Calu3 (cell line): Measurements from ENCODE around the gene TMEM132D. TPM values are rescaled to one million over a fixed set of nuclear protein-coding genes. Genes with fewer than 3 reads are reported as not detected.

Experiments
- BruUV-seq: library from RNA; stranded (reverse); fragments of 400-500 nt; replicated peaks from 2 replicates; lab custom pipeline; 2021; lab: Mats Ljungman, UMichigan
- CTCF ChIA-PET: fragments of 300-600 bp; sonication (Branson Sonifier 250); formaldehyde crosslinking; loops from one replicate; lab custom pipeline; 2022; ENCODE audit warnings: antibody characterized with exemption; lab: Charles Lee
- DNase-seq: peaks from one replicate; pipeline ENCODE4 v3.0.0; 2022
- H3K27ac Mint-ChIP-seq: one replicate; pipeline ENCODE4 v1.8.0; 2022; ENCODE audit warnings: mixed read lengths; ENCODE audit not compliant: unreplicated experiment
- H3K27me3 Mint-ChIP-seq: one replicate; pipeline ENCODE4 v1.8.0; 2022; ENCODE audit warnings: mixed read lengths; ENCODE audit not compliant: unreplicated experiment
- H3K36me3 Mint-ChIP-seq: one replicate; pipeline ENCODE4 v1.8.0; 2022; ENCODE audit warnings: mild to moderate bottlenecking, moderate library complexity, mixed read lengths; ENCODE audit not compliant: insufficient read depth, unreplicated experiment
- H3K4me1 Mint-ChIP-seq: one replicate; pipeline ENCODE4 v1.8.0; 2022; ENCODE audit warnings: mild to moderate bottlenecking, low read depth, mixed read lengths; ENCODE audit not compliant: unreplicated experiment
- H3K4me3 Mint-ChIP-seq: one replicate; pipeline ENCODE4 v1.8.0; 2022; ENCODE audit warnings: mild to moderate bottlenecking, low read depth, moderate library complexity, mixed read lengths; ENCODE audit not compliant: unreplicated experiment
- H3K9me3 Mint-ChIP-seq: one replicate; pipeline ENCODE4 v1.8.0; 2022; ENCODE audit warnings: low read depth, mixed read lengths; ENCODE audit not compliant: unreplicated experiment
- CTCF ChIP-seq: fragments of 200-600 bp; IDR thresholded peaks from one replicate; pipeline ENCODE4 v1.8.0; 2022; ENCODE audit warnings: antibody characterized with exemption; ENCODE audit not compliant: unreplicated experiment
- intact Hi-C: fragments of 100-400 bp; cut with micrococcal nuclease; formaldehyde crosslinking; loops from one replicate; pipeline ENCODE4 v1.10.0; 2022; ENCODE audit not compliant: unreplicated experiment
- total RNA-seq: library from RNA; stranded (reverse); gene quantifications from 2 replicates; pipeline ENCODE4 v1.2.3, GENCODE V29; 2022

Gene TMEM132D
- total RNA-seq, 1 experiment from 2014 or later = not detected

- Mint-ChIP-seq H3K27ac (no peak overlapping the region), H3K9me3 (peaks cover 17% of the 10 kb centered on the region), H3K36me3 (no peaks in the 10 kb centered on the region), H3K27me3 (no peaks in the 10 kb centered on the region), H3K4me3 (no peak overlapping the region), H3K4me1 (no peaks in the 10 kb centered on the region)
- no peak for DNase-seq
- CTCF ChIA-PET = no interaction called here
- intact Hi-C loops = no loop called here
- no TSS peak for BruUV-seq
- TF ChIP-seq CTCF = no peak
Observed at GRCh38 chr12:129871991-129872972, 31.5 kb downstream of the TMEM132D start.

- BruUV-seq = no TSS peak
- no peaks in the 10 kb centered on the region for H3K27me3 Mint-ChIP-seq
- no peak overlapping the region for H3K27ac Mint-ChIP-seq
Observed at GRCh38 chr12:129870796-129871195, 33.0 kb downstream of the TMEM132D start.

GRCh38 chr12:129870136-129870535 is 33.7 kb downstream of the TMEM132D start:
- no peak overlapping the region for H3K4me3 Mint-ChIP-seq
- H3K9me3 Mint-ChIP-seq = peaks cover 11% of the 10 kb centered on the region
- CTCF ChIA-PET = no interaction called here
- BruUV-seq = no TSS peak
- H3K36me3 Mint-ChIP-seq = no peaks in the 10 kb centered on the region
- no peak overlapping the region for H3K27ac Mint-ChIP-seq
- no peaks in the 10 kb centered on the region for H3K4me1 Mint-ChIP-seq
- TF ChIP-seq CTCF = no peak
- no peaks in the 10 kb centered on the region for H3K27me3 Mint-ChIP-seq
- DNase-seq = no peak
- intact Hi-C loops = no loop called here

More at GRCh38 chr12:129870796-129871195, 33.0 kb downstream of the TMEM132D start:
- CTCF ChIA-PET = no interaction called here
- Mint-ChIP-seq H3K9me3 (peaks cover 11% of the 10 kb centered on the region), H3K4me1 (no peaks in the 10 kb centered on the region), H3K4me3 (no peak overlapping the region), H3K36me3 (no peaks in the 10 kb centered on the region)
- no peak for TF ChIP-seq CTCF
- DNase-seq = no peak
- intact Hi-C loops = no loop called here

GRCh38 chr12:129868575-129868974 is 35.2 kb downstream of the TMEM132D start:
- no peaks in the 10 kb centered on the region for H3K27me3 Mint-ChIP-seq
- intact Hi-C loops = no loop called here
- BruUV-seq = no TSS peak

More at GRCh38 chr12:129868575-129868974, 35.2 kb downstream of the TMEM132D start:
- no peak for DNase-seq
- CTCF ChIA-PET = no interaction called here
- Mint-ChIP-seq H3K27ac (no peak overlapping the region), H3K36me3 (no peaks in the 10 kb centered on the region), H3K9me3 (peaks cover 10% of the 10 kb centered on the region), H3K4me1 (no peaks in the 10 kb centered on the region), H3K4me3 (no peak overlapping the region)
- TF ChIP-seq CTCF = no peak
